A204.1 (cell line): ENCODE results near the gene MUC12.
"Not testable (repeated sequence)": the region's sequence is repeated elsewhere in the genome, so short reads cannot be mapped to it uniquely, and the experiment has no call there.

ENCODE experiments used
- FAIRE-seq: peaks from 2 replicates; lab custom pipeline; 2012; peaks lifted over from hg19 to GRCh38; lab: Jason Lieb, UNC

Gene MUC12

GRCh38 chr7:100992280-100992679 lies 22.9 kb downstream of the MUC12 start:
- not testable (repeated sequence) for FAIRE-seq

GRCh38 chr7:100994671-100995070 lies 25.3 kb downstream of the MUC12 start:
- FAIRE-seq, result not testable (repeated sequence)

DNA sequence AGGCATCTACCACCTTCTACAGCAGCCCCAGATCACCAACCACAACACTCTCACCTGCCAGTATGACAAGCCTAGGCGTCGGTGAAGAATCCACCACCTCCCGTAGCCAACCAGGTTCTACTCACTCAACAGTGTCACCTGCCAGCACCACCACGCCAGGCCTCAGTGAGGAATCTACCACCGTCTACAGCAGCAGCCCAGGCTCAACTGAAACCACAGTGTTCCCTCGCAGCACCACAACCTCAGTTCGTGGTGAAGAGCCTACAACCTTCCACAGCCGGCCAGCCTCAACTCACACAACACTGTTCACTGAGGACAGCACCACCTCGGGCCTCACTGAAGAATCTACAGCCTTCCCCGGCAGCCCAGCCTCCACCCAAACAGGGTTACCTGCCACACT lies 29.2 kb downstream of the MUC12 start:
- not testable (repeated sequence) for FAIRE-seq

DNA sequence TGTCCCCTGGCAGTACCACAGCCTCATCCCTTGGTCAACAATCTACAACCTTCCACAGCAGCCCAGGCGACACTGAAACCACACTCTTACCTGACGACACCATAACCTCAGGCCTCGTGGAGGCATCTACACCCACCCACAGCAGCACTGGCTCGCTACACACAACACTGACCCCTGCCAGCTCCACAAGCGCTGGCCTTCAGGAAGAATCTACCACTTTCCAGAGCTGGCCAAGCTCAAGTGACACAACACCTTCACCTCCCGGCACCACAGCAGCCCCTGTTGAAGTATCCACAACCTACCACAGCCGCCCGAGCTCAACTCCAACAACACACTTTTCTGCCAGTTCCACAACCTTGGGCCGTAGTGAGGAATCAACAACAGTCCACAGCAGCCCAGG lies 30.0 kb downstream of the MUC12 start:
- not testable (repeated sequence) for FAIRE-seq

DNA sequence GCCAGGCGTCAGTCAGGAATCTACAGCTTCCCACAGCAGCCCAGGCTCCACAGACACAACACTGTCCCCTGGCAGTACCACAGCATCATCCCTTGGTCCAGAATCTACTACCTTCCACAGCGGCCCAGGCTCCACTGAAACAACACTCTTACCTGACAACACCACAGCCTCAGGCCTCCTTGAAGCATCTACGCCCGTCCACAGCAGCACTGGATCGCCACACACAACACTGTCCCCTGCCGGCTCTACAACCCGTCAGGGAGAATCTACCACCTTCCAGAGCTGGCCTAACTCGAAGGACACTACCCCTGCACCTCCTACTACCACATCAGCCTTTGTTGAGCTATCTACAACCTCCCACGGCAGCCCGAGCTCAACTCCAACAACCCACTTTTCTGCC lies 30.7 kb downstream of the MUC12 start:
- FAIRE-seq, result not testable (repeated sequence)

DNA sequence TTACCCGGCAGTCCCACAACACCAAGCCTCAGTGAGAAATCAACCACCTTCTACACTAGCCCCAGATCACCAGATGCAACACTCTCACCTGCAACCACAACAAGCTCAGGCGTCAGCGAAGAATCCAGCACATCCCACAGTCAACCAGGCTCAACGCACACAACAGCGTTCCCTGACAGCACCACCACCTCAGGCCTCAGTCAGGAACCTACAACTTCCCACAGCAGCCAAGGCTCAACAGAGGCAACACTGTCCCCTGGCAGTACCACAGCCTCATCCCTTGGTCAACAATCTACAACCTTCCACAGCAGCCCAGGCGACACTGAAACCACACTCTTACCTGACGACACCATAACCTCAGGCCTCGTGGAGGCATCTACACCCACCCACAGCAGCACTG lies 33.0 kb downstream of the MUC12 start:
- FAIRE-seq, result not testable (repeated sequence)

DNA sequence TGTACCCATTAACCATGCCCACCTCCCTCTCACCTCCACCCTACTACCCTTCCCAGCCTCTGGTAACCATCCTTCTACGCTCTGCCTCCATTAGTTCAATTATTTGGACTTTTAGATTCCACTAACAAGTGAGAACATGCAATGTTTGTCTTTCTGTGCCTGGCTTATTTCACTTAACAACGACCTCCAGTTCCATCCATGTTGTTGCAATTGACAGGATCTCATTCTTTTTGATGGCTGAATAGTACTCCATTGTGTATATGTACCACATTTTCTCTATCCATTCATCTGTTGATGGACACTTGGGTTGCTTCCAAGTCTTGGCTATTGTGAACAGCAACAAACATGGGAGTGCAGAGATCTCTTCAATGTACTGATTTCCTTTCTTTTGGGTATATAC lies 38.0 kb downstream of the MUC12 start:
- not testable (repeated sequence) for FAIRE-seq

DNA sequence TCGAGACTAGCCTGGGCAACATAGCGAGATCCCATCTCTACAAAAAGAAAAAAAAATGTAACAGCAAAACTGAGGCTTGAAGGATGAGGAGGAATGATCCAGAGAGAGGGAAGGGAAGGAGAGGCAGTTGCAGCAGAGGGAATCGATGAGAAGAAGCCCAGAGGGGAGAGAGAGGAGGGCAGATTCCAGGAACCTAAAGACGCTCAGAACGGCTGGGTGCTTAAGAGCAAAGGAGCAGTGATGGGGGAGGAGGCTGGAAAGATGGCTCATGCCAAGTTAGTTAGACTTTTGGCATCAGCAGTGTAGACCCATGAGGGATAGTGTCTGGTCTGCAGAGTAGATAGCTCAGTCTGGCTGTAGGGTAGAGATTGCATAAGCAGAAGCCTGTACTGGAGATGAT lies 40.3 kb downstream of the MUC12 start:
- FAIRE-seq, result no peak

DNA sequence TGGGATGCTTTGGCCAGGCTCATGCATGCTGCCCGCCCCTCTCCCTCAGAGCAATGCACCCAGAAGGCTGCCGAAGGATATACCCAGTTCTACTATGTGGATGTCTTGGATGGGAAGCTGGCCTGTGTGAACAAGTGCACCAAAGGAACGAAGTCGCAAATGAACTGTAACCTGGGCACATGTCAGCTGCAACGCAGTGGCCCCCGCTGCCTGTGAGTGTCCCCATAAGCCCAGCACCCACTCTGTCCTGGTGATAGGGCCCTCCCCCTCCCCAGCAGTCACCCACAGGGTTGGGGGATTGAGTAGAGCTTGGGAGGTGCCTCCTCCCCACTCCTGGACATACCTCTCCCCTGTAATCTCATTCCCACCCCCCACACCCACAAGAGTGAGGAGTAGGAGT lies 43.6 kb downstream of the MUC12 start:
- no peak for FAIRE-seq

GRCh38 chr7:101015626-101016025 lies 46.3 kb downstream of the MUC12 start:
- FAIRE-seq, result no peak

DNA sequence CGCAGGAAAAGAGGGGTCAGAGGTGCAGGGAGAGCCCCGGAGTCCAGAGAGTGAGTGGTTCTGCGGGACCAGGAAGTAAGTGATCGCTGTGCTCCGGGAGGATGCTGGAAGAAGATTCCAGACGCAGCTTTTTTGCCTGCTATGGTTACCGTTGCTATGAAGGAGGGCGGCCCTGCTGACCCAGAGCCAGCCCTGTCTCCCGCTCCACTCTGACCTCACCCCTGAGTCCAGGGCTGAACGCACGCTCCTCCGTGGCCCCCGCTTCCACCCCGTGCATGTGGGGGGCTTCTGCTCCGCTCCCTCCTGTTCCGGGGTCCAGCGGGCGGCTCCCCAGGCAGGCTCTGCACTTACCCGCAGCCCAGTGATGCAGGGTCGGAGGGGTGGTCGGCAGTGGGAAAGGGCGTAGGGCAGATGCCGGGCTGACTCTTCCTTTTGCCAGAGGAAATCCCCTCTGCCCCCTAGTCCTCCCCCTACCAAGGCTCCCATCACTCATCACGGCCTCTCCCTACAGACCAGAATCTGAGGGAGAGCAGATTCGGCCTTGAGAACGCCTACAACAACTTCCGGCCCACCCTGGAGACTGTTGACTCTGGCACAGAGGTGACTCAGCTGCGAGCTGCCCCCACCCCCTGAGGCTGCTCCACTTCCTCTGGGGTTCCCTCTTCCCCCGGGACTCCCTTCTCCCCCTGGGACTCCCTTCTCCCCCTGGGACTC lies 47.9 kb downstream of the MUC12 start:
- FAIRE-seq, result no peak

- FAIRE-seq, result no peak
Measured at GRCh38 chr7:101018271-101019167, 49.2 kb downstream of the MUC12 start.

GRCh38 chr7:101020444-101020843 lies 51.1 kb downstream of the MUC12 start:
- FAIRE-seq, result no peak

- FAIRE-seq, result no peak
Measured at GRCh38 chr7:101021703-101022102, 52.3 kb downstream of the MUC12 start.

DNA sequence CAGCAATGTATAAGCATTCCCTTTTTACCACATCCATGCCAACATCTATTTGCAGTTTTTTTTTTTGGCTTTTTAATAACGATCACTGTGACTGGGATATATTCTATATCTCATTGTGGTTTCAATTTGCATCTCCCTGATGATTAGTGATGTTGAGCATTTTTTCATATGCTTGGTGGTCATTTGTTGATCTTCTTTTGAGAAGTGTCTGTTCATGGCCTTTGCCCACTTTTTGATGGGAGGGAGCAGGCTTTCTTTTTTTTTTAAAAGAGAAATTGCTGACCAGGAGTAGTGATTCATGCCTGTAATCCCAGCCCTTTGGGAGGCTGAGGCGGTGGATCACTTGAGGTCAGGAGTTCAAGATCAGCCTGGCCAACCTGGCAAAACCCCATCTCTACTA lies 54.5 kb downstream of the MUC12 start:
- FAIRE-seq, result no peak

DNA sequence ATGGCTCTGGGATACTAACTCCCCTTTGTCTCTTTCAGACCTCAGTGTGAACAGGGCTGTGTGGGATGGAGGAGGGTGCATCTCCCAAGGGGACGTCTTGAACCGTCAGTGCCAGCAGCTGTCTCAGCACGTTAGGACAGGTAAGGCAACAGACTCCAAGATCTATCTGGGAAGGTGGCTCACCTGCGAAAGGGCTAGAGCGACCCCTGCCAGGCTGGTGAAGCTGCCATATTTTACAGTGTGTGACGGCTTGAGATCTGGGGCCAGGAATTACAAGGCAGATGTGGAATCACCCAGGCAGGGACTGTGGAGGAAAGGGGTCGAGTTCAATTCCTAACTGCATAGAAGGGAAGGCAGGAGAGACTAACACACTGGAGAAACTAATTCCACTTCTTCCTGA lies 61.7 kb downstream of the MUC12 start:
- FAIRE-seq, result no peak

DNA sequence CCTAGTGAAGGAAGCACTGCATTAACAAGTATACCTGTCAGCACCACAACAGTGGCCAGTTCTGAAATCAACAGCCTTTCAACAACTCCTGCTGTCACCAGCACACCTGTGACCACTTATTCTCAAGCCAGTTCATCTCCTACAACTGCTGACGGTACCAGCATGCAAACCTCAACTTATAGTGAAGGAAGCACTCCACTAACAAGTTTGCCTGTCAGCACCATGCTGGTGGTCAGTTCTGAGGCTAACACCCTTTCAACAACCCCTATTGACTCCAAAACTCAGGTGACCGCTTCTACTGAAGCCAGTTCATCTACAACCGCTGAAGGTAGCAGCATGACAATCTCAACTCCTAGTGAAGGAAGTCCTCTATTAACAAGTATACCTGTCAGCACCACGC lies 66.6 kb downstream of the MUC12 start:
- FAIRE-seq, result no peak

GRCh38 chr7:101041283-101041682 lies 71.9 kb downstream of the MUC12 start:
- FAIRE-seq, result not testable (repeated sequence)

DNA sequence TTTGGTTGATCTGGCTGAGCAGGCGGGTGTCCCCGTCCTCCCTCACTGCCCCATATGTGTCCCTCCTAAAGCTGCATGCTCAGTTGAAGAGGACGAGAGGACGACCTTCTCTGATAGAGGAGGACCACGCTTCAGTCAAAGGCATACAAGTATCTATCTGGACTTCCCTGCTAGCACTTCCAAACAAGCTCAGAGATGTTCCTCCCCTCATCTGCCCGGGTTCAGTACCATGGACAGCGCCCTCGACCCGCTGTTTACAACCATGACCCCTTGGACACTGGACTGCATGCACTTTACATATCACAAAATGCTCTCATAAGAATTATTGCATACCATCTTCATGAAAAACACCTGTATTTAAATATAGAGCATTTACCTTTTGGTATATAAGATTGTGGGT lies 89.0 kb downstream of the MUC12 start:
- FAIRE-seq, result no peak

DNA sequence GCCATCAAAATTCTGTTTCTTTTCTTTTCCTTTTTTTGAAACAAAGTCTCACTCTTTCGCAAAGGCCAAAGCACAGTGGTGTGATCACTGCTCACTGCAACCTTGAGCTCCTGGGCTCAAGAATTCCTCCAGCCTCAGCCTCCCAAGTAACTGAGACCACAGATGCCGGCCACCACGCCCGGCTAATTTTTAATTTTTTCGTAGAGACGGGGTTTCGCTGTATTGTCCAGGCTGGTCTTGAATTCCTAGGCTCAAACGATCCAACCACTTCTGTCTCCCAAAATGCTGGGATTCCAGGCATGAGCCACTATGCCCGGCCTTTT lies 90.2 kb downstream of the MUC12 start:
- no peak for FAIRE-seq

DNA sequence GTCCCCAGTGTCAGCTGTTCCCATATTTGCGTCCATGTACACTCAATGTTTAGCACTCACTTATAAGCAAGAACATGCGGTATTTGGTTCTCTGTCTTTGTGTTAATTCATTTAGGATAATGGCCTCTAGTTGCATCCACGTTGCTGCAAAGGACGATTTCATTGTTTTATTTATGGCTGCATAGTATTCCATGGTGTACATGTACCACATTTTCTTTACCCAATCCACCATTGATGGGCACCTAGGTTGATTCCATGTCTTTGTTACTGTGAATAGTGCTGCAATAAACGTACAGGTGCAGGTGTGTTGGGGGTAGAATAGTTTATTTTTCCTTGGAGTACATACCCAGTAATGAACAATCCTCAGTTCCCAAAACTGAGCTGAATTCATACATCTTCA lies 91.6 kb downstream of the MUC12 start:
- FAIRE-seq, result no peak

DNA sequence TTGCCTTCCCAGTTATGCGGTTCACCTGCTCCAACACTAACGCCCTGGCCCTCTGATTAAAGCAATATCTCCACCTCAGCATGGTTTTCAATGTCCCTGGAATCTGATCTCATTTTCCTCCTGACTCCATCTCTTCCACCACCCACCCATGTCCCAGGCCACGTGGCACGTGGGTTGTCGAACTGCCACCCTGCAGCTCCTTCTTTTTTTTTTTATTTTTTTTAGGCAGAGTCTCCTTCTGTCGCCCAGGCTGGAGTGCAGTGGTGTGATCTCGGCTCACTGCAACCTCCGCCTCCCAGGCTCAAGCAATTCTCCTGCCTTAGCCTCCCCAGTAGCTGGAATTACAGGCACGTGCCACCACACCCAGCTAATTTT lies 94.8 kb downstream of the MUC12 start:
- FAIRE-seq, result not testable (repeated sequence)

DNA sequence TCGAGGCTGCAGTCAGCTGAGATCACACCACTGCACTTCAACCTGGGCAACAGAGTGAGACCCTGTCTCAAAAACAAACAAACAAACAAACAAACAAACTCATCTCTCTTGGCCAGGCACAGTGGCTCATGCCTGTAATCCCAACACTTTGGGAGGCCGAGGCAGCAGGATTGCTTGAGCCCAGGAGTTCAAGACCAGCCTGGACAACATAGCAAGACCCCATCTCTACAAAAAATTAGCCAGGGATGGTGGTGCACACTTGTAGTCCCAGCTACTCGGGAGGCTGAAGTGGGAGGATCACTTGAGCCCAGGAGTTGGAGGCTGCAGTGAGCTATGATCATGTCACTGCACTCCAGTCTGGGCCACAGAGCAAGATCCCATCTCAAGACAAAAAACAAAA lies 95.8 kb downstream of the MUC12 start:
- FAIRE-seq, result not testable (repeated sequence)
